Suprapubic skin (tissue), 4 donors: ENCODE data around the gene PEAR1. TPM values are rescaled to one million over a fixed set of nuclear protein-coding genes. Genes with fewer than 3 reads are reported as not detected.

Experiments used
- DNase-seq, 2 donors: peaks; one replicate each; pipeline ENCODE4 v3.0.0-alpha.2; 2019; ENCODE audit warnings: low spot score in 2 of 2
- H3K27ac ChIP-seq: fragments of 200-600 bp; sonication (generic); one replicate; pipeline ENCODE4 v1.5.1; 2019
- H3K27me3 ChIP-seq: fragments of 200-600 bp; sonication (generic); one replicate; pipeline ENCODE4 v1.5.1; 2019
- H3K36me3 ChIP-seq: fragments of 200-600 bp; sonication (generic); one replicate; pipeline ENCODE4 v1.5.1; 2019
- H3K4me1 ChIP-seq: fragments of 200-600 bp; sonication (generic); one replicate; pipeline ENCODE4 v1.5.1; 2019
- H3K4me3 ChIP-seq: fragments of 200-600 bp; sonication (generic); one replicate; pipeline ENCODE4 v1.5.1; 2019; ENCODE audit warnings: mild to moderate bottlenecking
- H3K9me3 ChIP-seq: fragments of 200-600 bp; sonication (generic); one replicate; pipeline ENCODE4 v1.5.1; 2019
- EP300 ChIP-seq: sonication (generic); formaldehyde crosslinking; IDR thresholded peaks from one replicate; pipeline ENCODE4 v1.6.1; 2017; ENCODE audit warnings: antibody characterized with exemption
- POLR2A ChIP-seq, 2 donors: fragments of 450-650 bp; IDR thresholded peaks; one replicate each; pipeline ENCODE4 v1.6.1; 2017; ENCODE audit warnings: antibody characterized with exemption in 2 of 2, mild to moderate bottlenecking in 2 of 2, moderate library complexity in 2 of 2
- POLR2AphosphoS5 ChIP-seq, 3 donors: sonication (generic); formaldehyde crosslinking; IDR thresholded peaks; one replicate each; pipeline ENCODE4 v1.6.1; 2017; ENCODE audit warnings: antibody characterized with exemption in 3 of 3
- WGBS: methylation state at CpG from one replicate; pipeline ENCODE4 v1.1.5; 2018; 5-methylcytosine and 5-hydroxymethylcytosine counted together
- total RNA-seq, 4 donors: library from RNA; depleted of rRNA; stranded (reverse); fragments of >200 nt; gene quantifications; one replicate each; pipeline ENCODE4 v1.1.0, GENCODE V29; 2016
- TF ChIP-seq, protein P1 (sequence below), 2 donors: fragments of 200-600 bp in 1 of 2; fragments of 450-650 bp in 1 of 2; sonication (generic) in 1 of 2; IDR thresholded peaks; one replicate each; pipeline ENCODE4 v1.5.1; 2016 to 2019; ENCODE audit warnings: antibody characterized with exemption in 2 of 2, mild to moderate bottlenecking in 1 of 2, moderate library complexity in 1 of 2

The PEAR1 gene
- total RNA-seq: 1 to 10 TPM; 2.4 to 5.7 (median 3.8) TPM

DNA sequence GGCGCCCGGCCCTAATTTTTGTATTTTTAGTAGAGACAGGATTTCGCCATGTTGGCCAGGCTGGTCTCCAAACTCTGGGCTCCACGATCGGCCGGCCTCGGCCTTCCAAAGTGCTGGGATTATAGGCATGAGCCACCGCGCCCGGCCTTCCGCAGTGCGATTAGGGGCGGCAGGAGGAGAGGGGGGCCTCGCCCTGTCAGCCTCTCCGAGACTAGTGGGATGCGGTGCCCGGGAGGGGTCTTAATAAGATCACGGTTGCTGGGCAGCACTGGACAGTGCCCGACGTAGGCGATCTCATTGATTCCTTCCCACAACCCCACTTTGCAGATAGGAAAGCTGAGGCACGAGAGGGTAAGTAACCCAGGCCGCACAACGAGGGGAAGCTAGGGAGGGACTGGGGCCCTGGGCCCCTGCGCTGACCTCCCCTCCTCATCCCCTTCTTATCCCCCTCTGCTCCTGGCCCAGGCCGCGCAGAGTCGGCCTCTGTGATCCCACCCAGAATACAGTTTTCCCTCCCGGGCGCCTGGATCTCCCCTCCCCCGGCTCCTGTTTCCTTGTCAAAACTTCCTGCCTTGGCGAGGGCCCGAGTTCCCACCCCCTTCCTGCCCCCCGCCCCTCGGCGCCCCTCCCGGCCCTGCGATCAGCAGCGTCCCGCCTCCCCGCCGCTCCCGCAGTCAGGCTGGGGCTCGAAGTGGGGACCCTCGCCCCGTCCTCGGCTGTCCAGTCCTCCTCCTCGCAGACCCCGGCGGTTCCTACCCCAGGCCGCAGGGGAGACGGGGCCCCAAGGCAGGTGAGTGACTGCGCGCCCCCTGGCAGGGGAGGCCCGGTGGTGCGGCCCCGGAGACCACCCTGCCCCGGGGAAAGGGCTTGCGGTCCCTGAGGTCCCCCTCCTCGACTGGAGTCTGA is at the start of gene PEAR1:
Gene PEAR1 (plus strand): TSS at position 671 of the 906 bp plus-strand sequence. CDS start 10,209 bp downstream, outside the sequence.
- Histone ChIP-seq H3K4me3 (peak within 1 kb of the TSS; percentile 46), H3K27me3 (peaks cover 18% of the 10 kb centered on the region), H3K27ac (peak within 1 kb of the TSS; percentile 86), H3K36me3 (no peaks in the 10 kb centered on the region), H3K4me1 (peaks cover 29% of the 10 kb centered on the region), H3K9me3 (no peaks in the 10 kb centered on the region)
- DNase-seq: no peak
- TF ChIP-seq, protein P1, sequence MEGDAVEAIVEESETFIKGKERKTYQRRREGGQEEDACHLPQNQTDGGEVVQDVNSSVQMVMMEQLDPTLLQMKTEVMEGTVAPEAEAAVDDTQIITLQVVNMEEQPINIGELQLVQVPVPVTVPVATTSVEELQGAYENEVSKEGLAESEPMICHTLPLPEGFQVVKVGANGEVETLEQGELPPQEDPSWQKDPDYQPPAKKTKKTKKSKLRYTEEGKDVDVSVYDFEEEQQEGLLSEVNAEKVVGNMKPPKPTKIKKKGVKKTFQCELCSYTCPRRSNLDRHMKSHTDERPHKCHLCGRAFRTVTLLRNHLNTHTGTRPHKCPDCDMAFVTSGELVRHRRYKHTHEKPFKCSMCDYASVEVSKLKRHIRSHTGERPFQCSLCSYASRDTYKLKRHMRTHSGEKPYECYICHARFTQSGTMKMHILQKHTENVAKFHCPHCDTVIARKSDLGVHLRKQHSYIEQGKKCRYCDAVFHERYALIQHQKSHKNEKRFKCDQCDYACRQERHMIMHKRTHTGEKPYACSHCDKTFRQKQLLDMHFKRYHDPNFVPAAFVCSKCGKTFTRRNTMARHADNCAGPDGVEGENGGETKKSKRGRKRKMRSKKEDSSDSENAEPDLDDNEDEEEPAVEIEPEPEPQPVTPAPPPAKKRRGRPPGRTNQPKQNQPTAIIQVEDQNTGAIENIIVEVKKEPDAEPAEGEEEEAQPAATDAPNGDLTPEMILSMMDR (IDR thresholded peaks at IDR 0.05): no peak
- WGBS: 21% methylated on average over 42 of the region's 60 CpGs

- Histone ChIP-seq H3K9me3 (no peaks in the 10 kb centered on the region), H3K4me3 (no peak overlapping the region), H3K27me3 (peaks cover 96% of the 10 kb centered on the region), H3K36me3 (no peaks in the 10 kb centered on the region), H3K27ac (no peak overlapping the region), H3K4me1 (peaks cover 18% of the 10 kb centered on the region)
- DNase-seq: no peak
- WGBS: 56% methylated on average over 6 of the region's 6 CpGs
- no peak for TF ChIP-seq EP300
- no peak for TF ChIP-seq POLR2A (IDR thresholded peaks at IDR 0.05)
- TF ChIP-seq POLR2AphosphoS5 (IDR thresholded peaks at IDR 0.05): no peak
- TF ChIP-seq, protein P1 (IDR thresholded peaks at IDR 0.05): no peak
Measured at GRCh38 chr1:156844102-156844501, 49.4 kb upstream of the PEAR1 start.

DNA sequence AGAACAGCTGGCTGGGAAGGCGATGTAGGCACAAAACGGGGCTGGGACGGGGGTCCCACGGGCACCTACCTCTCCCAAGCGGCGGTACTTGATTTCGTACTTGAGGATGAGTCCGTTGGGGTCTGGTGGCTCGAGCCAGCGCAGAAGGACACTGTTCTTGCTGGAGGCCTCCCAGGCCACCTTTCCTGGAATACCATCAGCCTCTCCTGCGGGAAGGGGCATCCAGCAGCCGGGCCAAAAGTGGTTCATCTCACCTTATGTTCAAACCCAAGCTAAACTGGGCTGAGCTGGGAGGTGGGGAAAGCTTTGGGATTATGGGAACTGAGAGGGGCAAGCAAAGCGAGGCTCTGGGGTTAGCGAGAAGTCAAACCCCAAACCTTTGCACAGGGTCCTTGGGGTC is 48.9 kb upstream of the PEAR1 start:
- Histone ChIP-seq H3K27ac (no peak overlapping the region), H3K36me3 (no peaks in the 10 kb centered on the region), H3K4me3 (no peak overlapping the region), H3K9me3 (no peaks in the 10 kb centered on the region), H3K27me3 (peaks cover 96% of the 10 kb centered on the region), H3K4me1 (peaks cover 18% of the 10 kb centered on the region)
- no peak for DNase-seq
- 20% methylated on average over 7 of the region's 14 CpGs for WGBS
- TF ChIP-seq EP300 (no peak), POLR2A (IDR thresholded peaks at IDR 0.05) (no peak), POLR2AphosphoS5 (IDR thresholded peaks at IDR 0.05) (no peak)
- TF ChIP-seq, protein P1 (IDR thresholded peaks at IDR 0.05): no peak

DNA sequence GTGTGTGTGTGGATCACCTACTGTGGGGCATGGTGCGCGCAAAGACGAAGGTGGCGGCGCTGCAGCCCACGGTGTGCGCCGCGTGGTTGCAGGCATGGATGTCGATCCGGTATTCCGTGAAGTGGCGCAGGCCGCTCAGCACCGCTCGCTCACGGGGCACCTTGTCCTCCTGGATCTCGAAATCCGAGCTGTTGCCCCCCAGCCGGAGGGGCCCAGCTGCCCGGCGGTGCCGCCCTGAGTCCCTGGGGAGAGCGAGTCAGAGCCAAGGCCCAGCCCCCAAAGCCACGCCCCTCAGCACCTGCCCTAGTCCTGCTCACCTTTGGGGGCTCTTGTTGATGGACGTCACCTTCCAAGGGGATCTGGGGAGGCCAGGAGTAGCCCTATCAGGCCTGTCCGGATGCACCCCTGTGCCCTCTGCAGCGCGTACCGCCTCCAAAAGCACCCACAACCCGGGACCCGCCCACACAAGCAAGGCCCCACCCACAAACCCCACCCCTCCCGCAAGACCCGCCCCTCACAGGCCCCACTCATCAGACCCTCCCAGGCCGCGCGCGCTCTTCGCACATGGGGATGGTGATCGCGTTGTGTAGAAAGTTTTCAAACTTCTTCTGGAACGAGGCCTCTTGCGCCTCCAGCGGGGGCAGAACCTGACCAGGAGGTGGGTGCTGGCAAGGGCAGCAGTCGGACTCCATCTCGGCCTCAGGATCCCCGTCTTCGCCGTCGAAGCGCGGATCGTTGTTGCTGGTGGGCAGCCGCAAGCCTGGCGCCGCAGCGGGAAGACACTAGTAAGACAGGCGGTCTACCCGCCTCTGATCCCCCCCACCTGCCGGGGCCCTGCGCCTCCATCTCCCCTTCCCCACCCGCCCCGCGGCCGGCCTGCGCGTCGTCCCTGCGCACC is 48.2 kb upstream of the PEAR1 start:
- TF ChIP-seq EP300 (no peak), POLR2AphosphoS5 (IDR thresholded peaks at IDR 0.05) (no peak), POLR2A (IDR thresholded peaks at IDR 0.05) (no peak)
- TF ChIP-seq, protein P1 (IDR thresholded peaks at IDR 0.05): no peak
- H3K27me3 ChIP-seq: peaks cover 92% of the 10 kb centered on the region
- H3K36me3 ChIP-seq: no peaks in the 10 kb centered on the region
- H3K4me1 ChIP-seq: peaks cover 18% of the 10 kb centered on the region
- no peak overlapping the region for H3K4me3 ChIP-seq
- no peak overlapping the region for H3K27ac ChIP-seq
- 8% methylated on average over 10 of the region's 69 CpGs for WGBS
- DNase-seq: no peak
- no peaks in the 10 kb centered on the region for H3K9me3 ChIP-seq
